ENCODE data around the gene BBIP1. TPM values are rescaled to one million over a fixed set of nuclear protein-coding genes. Genes with fewer than 3 reads are reported as not detected.

Gene BBIP1
- total and polyA plus RNA-seq, 2 experiments from 2014 or later, result 14.8 to 56.5 TPM

DNA sequence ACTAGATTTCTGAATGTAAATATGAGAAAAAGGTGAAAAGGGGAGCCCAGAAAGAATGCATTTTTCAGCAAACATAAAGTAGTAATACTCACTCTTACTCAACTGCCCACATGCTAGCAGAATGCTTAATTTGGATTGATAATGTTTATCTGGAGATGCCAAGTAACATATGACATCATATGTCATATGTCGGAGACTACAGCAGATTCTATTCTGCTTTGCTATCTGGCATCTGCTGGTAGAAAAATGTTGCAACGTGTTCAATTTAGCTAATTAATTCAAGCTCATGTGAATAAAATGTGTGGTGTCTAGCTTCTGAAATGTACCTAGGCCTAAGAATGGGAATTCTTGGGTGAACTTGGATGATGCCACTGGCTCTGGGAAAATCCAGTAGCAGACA lies 4.5 kb downstream of the BBIP1 start:
- H3K4me3 Mint-ChIP-seq, result no peak overlapping the region
- TF ChIP-seq ZNF114 (CRISPR knock-in tag; IDR thresholded peaks at IDR 0.05) (no peak), EZH2phosphoT487 (IDR thresholded peaks at IDR 0.05; ENCODE audit: unreplicated experiment) (no peak), CREB1 (CRISPR knock-in tag; IDR thresholded peaks at IDR 0.05; ENCODE audit: low read depth) (no peak), POLR2AphosphoS5 (IDR thresholded peaks at IDR 0.05; ENCODE audit: low read depth) (no peak), ZNF331 (CRISPR knock-in tag; IDR thresholded peaks at IDR 0.05; ENCODE audit: low read depth) (no peak), EZH2 (IDR thresholded peaks at IDR 0.05; ENCODE audit: low read depth, unreplicated experiment) (no peak), JUNB (IDR thresholded peaks at IDR 0.05; ENCODE audit: unreplicated experiment) (no peak), STAT1 (IDR thresholded peaks at IDR 0.05; ENCODE audit: unreplicated experiment) (no peak), REST (IDR thresholded peaks at IDR 0.05; ENCODE audit: unreplicated experiment) (no peak), NANOG (IDR thresholded peaks at IDR 0.05; ENCODE audit: borderline replicate concordance) (no peak)
- TF ChIP-seq, protein P1, sequence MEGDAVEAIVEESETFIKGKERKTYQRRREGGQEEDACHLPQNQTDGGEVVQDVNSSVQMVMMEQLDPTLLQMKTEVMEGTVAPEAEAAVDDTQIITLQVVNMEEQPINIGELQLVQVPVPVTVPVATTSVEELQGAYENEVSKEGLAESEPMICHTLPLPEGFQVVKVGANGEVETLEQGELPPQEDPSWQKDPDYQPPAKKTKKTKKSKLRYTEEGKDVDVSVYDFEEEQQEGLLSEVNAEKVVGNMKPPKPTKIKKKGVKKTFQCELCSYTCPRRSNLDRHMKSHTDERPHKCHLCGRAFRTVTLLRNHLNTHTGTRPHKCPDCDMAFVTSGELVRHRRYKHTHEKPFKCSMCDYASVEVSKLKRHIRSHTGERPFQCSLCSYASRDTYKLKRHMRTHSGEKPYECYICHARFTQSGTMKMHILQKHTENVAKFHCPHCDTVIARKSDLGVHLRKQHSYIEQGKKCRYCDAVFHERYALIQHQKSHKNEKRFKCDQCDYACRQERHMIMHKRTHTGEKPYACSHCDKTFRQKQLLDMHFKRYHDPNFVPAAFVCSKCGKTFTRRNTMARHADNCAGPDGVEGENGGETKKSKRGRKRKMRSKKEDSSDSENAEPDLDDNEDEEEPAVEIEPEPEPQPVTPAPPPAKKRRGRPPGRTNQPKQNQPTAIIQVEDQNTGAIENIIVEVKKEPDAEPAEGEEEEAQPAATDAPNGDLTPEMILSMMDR (conservative IDR thresholded peaks at IDR 0.05; ENCODE audit: low read depth in 2 of 2), result no peak
- TF ChIP-seq, protein P2, sequence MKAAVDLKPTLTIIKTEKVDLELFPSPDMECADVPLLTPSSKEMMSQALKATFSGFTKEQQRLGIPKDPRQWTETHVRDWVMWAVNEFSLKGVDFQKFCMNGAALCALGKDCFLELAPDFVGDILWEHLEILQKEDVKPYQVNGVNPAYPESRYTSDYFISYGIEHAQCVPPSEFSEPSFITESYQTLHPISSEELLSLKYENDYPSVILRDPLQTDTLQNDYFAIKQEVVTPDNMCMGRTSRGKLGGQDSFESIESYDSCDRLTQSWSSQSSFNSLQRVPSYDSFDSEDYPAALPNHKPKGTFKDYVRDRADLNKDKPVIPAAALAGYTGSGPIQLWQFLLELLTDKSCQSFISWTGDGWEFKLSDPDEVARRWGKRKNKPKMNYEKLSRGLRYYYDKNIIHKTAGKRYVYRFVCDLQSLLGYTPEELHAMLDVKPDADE (IDR thresholded peaks at IDR 0.05), result no peak
- TF ChIP-seq, protein P3, sequence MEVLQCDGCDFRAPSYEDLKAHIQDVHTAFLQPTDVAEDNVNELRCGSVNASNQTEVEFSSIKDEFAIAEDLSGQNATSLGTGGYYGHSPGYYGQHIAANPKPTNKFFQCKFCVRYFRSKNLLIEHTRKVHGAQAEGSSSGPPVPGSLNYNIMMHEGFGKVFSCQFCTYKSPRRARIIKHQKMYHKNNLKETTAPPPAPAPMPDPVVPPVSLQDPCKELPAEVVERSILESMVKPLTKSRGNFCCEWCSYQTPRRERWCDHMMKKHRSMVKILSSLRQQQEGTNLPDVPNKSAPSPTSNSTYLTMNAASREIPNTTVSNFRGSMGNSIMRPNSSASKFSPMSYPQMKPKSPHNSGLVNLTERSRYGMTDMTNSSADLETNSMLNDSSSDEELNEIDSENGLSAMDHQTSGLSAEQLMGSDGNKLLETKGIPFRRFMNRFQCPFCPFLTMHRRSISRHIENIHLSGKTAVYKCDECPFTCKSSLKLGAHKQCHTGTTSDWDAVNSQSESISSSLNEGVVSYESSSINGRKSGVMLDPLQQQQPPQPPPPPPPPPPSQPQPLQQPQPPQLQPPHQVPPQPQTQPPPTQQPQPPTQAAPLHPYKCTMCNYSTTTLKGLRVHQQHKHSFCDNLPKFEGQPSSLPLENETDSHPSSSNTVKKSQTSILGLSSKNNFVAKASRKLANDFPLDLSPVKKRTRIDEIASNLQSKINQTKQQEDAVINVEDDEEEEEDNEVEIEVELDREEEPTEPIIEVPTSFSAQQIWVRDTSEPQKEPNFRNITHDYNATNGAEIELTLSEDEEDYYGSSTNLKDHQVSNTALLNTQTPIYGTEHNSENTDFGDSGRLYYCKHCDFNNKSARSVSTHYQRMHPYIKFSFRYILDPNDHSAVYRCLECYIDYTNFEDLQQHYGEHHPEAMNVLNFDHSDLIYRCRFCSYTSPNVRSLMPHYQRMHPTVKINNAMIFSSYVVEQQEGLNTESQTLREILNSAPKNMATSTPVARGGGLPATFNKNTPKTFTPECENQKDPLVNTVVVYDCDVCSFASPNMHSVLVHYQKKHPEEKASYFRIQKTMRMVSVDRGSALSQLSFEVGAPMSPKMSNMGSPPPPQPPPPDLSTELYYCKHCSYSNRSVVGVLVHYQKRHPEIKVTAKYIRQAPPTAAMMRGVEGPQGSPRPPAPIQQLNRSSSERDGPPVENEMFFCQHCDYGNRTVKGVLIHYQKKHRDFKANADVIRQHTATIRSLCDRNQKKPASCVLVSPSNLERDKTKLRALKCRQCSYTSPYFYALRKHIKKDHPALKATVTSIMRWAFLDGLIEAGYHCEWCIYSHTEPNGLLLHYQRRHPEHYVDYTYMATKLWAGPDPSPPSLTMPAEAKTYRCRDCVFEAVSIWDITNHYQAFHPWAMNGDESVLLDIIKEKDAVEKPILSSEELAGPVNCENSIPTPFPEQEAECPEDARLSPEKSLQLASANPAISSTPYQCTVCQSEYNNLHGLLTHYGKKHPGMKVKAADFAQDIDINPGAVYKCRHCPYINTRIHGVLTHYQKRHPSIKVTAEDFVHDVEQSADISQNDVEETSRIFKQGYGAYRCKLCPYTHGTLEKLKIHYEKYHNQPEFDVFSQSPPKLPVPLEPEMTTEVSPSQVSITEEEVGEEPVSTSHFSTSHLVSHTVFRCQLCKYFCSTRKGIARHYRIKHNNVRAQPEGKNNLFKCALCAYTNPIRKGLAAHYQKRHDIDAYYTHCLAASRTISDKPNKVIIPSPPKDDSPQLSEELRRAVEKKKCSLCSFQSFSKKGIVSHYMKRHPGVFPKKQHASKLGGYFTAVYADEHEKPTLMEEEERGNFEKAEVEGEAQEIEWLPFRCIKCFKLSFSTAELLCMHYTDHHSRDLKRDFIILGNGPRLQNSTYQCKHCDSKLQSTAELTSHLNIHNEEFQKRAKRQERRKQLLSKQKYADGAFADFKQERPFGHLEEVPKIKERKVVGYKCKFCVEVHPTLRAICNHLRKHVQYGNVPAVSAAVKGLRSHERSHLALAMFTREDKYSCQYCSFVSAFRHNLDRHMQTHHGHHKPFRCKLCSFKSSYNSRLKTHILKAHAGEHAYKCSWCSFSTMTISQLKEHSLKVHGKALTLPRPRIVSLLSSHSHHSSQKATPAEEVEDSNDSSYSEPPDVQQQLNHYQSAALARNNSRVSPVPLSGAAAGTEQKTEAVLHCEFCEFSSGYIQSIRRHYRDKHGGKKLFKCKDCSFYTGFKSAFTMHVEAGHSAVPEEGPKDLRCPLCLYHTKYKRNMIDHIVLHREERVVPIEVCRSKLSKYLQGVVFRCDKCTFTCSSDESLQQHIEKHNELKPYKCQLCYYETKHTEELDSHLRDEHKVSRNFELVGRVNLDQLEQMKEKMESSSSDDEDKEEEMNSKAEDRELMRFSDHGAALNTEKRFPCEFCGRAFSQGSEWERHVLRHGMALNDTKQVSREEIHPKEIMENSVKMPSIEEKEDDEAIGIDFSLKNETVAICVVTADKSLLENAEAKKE (CRISPR knock-in tag; IDR thresholded peaks at IDR 0.05), result no peak
- H3K36me3 ChIP-seq (ENCODE audit: insufficient read depth), result no peaks in the 10 kb centered on the region
- no peak overlapping the region for H3K4me2 ChIP-seq
- no peaks in the 10 kb centered on the region for H3K27me3 ChIP-seq (ENCODE audit: insufficient read depth)
- H3K4me1 ChIP-seq (ENCODE audit: insufficient read depth), result peaks cover 16% of the 10 kb centered on the region
- H3K9me3 Mint-ChIP-seq, result no peaks in the 10 kb centered on the region
- 0 out of 2 replicates have a peak, but pooled peaks cover 5% of the 10 kb centered on the region for H3K79me2 ChIP-seq (replicated peaks; ENCODE audit: insufficient read depth)
- peaks cover 9% of the 10 kb centered on the region for H3K27me3 Mint-ChIP-seq (ENCODE audit: insufficient read depth, low read depth, poor library complexity)
- no peaks in the 10 kb centered on the region for H4K20me1 ChIP-seq (replicated peaks; ENCODE audit: insufficient read depth)
- H2AFZ ChIP-seq, result no peak overlapping the region
- H3K4me3 ChIP-seq, result no peak overlapping the region
- ATAC-seq, result no peak
- 0 out of 3 replicates have a peak, but pooled peaks cover 4% of the 10 kb centered on the region for H3K36me3 Mint-ChIP-seq (ENCODE audit: low read depth)
- H3K27ac ChIP-seq (ENCODE audit: low read depth), result no peak overlapping the region
- H3F3A ChIP-seq (replicated peaks; ENCODE audit: low read depth), result no peaks in the 10 kb centered on the region
- H3K4me1 Mint-ChIP-seq, result peaks cover 23% of the 10 kb centered on the region; the same call in 2 of the 3 replicates
- no peak for DNase-seq (ENCODE audit: low spot score)
- no peaks in the 10 kb centered on the region for H3K9me2 ChIP-seq (ENCODE audit: insufficient read depth)
- no peak overlapping the region for H3K27ac Mint-ChIP-seq

All from GM23338 (cell line).